Smooth muscle cell (in vitro differentiated cells): Measurements from ENCODE around the gene FMN1. TPM values are rescaled to one million over a fixed set of nuclear protein-coding genes. Genes with fewer than 3 reads are reported as not detected.

ENCODE experiments used
- DNase-seq: peaks from one replicate; lab custom pipeline; 2025; ENCODE audit not compliant: unreplicated experiment; lab: John Stamatoyannopoulos, UW
- H2AFZ ChIP-seq: fragments of 200-600 bp; sonication (generic); 2 replicates; pipeline ENCODE4 v1.6.0; 2016; ENCODE audit warnings: antibody characterized with exemption, low read depth, mild to moderate bottlenecking
- H3F3A ChIP-seq: fragments of 200-600 bp; sonication (generic); 2 replicates; pipeline ENCODE4 v1.6.0; 2017; ENCODE audit warnings: antibody characterized with exemption, low read depth
- H3K27ac ChIP-seq: fragments of 200-600 bp; sonication (generic); 2 replicates; pipeline ENCODE4 v1.5.1; 2016; ENCODE audit warnings: low read depth, mild to moderate bottlenecking
- H3K27me3 ChIP-seq: fragments of 200-600 bp; sonication (generic); 2 replicates; pipeline ENCODE4 v1.6.1; 2016; ENCODE audit warnings: low read depth, mild to moderate bottlenecking
- H3K36me3 ChIP-seq: fragments of 200-600 bp; sonication (generic); 2 replicates; pipeline ENCODE4 v1.5.1; 2016; ENCODE audit warnings: low read depth
- H3K4me1 ChIP-seq: fragments of 200-600 bp; sonication (generic); 2 replicates; pipeline ENCODE4 v1.5.1; 2016; ENCODE audit warnings: low read depth
- H3K4me2 ChIP-seq: fragments of 200-600 bp; sonication (generic); 2 replicates; pipeline ENCODE4 v1.6.0; 2016; ENCODE audit warnings: mild to moderate bottlenecking
- H3K4me3 ChIP-seq: fragments of 200-600 bp; sonication (generic); 2 replicates; pipeline ENCODE4 v1.5.1; 2016; ENCODE audit warnings: mild to moderate bottlenecking
- H3K79me2 ChIP-seq: fragments of 200-600 bp; sonication (generic); 2 replicates; pipeline ENCODE4 v1.6.0; 2016; ENCODE audit warnings: low read depth, mild to moderate bottlenecking
- H3K9ac ChIP-seq: fragments of 200-600 bp; sonication (generic); 2 replicates; pipeline ENCODE4 v1.6.0; 2016; ENCODE audit warnings: low read depth
- H3K9me3 ChIP-seq: fragments of 200-600 bp; sonication (generic); replicated peaks from 2 replicates; pipeline ENCODE4 v1.5.1; 2016; ENCODE audit warnings: low read depth
- H4K20me1 ChIP-seq: fragments of 200-600 bp; sonication (generic); 2 replicates; pipeline ENCODE4 v1.6.0; 2016; ENCODE audit warnings: low read depth
- WGBS: methylation state at CpG from one replicate; pipeline ENCODE4 v1.1.7; 2016; ENCODE audit warnings: low lambda C conversion rate; 5-methylcytosine and 5-hydroxymethylcytosine counted together
- polyA plus RNA-seq: library from polyadenylated mRNA; unstranded; fragments of >200 nt; fragmentation: Nextera tagmentation; extraction: Ambion mirVana; gene quantifications from 2 replicates; pipeline ENCODE4 v1.2.1, GENCODE V29; 2016
- total RNA-seq: library from RNA; depleted of rRNA; stranded (reverse); fragments of >200 nt; gene quantifications from 2 replicates; pipeline ENCODE4 v1.2.3, GENCODE V29; 2014
- TF ChIP-seq, protein P1 (sequence below): fragments of 200-600 bp; sonication (generic); IDR thresholded peaks from 2 replicates; pipeline ENCODE4 v1.5.1; 2017; ENCODE audit warnings: borderline replicate concordance, mild to moderate bottlenecking, antibody characterized with exemption; ENCODE audit not compliant: insufficient read depth, poor library complexity, severe bottlenecking

FMN1 gene
- total and polyA plus RNA-seq, 2 experiments from 2014 or later, result 0.08 to 4.0 TPM

DNA sequence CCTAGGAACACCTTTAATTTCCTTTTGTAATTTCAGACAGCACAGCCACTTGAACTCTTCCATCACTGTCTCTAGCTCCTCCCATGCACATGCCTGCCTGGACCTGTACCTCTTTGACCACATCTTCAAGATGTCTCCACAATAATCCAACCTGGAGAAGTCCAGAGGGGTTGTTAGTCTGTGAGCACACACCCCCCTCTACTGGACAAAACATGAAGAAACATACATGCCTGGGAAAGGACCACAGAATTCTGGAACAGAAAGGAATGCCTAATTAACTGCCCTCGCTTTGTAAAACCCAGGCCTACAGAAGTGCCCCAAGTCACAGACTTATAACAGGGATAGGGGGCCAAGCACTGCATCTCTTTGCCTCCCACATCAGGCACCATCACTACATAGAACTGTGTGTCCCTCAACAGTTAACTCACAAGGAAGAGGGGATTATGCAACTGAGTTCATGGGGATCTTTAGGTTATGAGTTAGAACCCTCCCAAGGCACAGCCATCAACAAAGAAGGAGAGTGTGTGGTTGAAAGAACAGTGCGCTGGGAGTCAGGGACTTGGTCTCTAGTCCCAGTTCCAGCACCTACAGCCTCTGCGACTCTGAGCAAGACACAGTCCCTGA lies 61.7 kb downstream of the FMN1 start:
- Histone ChIP-seq H3K4me2 (no peak overlapping the region), H3K4me1 (no peaks in the 10 kb centered on the region), H3K9ac (no peak overlapping the region), H3K27ac (no peak overlapping the region), H3F3A (no peaks in the 10 kb centered on the region), H3K27me3 (peaks cover 60% of the 10 kb centered on the region), H3K9me3 (no peaks in the 10 kb centered on the region), H4K20me1 (no peaks in the 10 kb centered on the region), H2AFZ (no peak overlapping the region), H3K36me3 (no peaks in the 10 kb centered on the region), H3K4me3 (no peak overlapping the region), H3K79me2 (no peaks in the 10 kb centered on the region)
- DNase-seq, result no peak
- WGBS, result 75% methylated on average over 3 of the region's 3 CpGs
- TF ChIP-seq, protein P1, sequence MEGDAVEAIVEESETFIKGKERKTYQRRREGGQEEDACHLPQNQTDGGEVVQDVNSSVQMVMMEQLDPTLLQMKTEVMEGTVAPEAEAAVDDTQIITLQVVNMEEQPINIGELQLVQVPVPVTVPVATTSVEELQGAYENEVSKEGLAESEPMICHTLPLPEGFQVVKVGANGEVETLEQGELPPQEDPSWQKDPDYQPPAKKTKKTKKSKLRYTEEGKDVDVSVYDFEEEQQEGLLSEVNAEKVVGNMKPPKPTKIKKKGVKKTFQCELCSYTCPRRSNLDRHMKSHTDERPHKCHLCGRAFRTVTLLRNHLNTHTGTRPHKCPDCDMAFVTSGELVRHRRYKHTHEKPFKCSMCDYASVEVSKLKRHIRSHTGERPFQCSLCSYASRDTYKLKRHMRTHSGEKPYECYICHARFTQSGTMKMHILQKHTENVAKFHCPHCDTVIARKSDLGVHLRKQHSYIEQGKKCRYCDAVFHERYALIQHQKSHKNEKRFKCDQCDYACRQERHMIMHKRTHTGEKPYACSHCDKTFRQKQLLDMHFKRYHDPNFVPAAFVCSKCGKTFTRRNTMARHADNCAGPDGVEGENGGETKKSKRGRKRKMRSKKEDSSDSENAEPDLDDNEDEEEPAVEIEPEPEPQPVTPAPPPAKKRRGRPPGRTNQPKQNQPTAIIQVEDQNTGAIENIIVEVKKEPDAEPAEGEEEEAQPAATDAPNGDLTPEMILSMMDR, result peak; percentile 71

DNA sequence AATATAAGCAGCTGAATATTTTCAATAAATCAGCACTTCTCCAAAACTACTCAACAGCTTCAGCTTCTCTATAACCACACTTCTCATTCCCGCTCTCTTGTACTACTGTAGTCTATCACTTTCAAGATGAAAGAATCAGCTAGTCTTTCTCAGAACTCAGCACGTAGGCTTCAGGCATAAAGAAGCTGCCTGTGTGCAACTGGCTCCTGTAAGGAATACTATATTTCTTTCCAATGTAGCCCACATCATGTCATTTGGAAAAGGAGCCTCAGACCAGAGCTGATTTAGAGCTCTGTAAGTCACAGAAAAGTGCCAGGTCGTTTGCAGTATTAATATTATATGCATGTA lies 62.3 kb downstream of the FMN1 start:
- H3K27me3 ChIP-seq, result peaks cover 61% of the 10 kb centered on the region
- no peaks in the 10 kb centered on the region for H3K4me1 ChIP-seq
- no peaks in the 10 kb centered on the region for H3K9me3 ChIP-seq
- H3K27ac ChIP-seq, result no peak overlapping the region
- no peaks in the 10 kb centered on the region for H3K79me2 ChIP-seq
- no peak overlapping the region for H2AFZ ChIP-seq
- no peak for DNase-seq
- peaks cover 5% of the 10 kb centered on the region for H3F3A ChIP-seq
- no peak overlapping the region for H3K4me2 ChIP-seq
- no peaks in the 10 kb centered on the region for H3K36me3 ChIP-seq
- no peak overlapping the region for H3K9ac ChIP-seq
- H3K4me3 ChIP-seq, result no peak overlapping the region
- 72% methylated on average over 3 of the region's 3 CpGs for WGBS
- H4K20me1 ChIP-seq, result no peaks in the 10 kb centered on the region
- TF ChIP-seq, protein P1, result no peak

DNA sequence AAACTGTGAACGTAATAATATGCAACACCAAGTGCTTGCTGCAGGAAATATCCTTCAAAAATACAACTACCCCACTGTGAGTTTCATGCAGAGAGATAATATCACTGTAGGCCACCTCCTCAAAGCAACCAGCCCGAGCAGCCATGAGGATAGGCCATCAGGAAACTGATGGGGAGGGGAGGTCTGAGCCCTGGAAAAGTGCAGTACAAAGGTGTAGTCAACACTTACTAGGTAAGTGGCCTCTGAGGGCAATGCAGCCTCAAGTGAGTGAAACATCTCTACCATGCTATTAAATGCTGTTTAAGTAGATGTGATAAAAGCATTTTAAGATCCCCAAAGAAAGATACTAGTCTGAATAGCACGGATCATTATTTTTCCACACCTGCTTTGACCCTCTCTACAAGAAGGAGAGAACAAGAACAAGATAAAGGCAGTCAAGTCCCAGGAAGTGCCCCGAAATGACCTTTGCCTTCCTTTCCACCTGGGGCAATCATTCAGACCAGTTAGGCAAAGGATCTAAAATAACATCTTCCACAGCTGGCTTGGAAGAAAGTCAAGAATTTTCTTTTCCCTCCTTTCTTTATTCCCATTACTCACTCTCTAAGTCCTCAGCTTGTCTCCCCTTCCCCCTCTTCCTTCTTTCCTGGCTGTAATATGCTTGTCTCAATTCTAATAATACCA lies 62.8 kb downstream of the FMN1 start:
- DNase-seq, result no peak
- Histone ChIP-seq H2AFZ (no peak overlapping the region), H4K20me1 (no peaks in the 10 kb centered on the region), H3K27me3 (peaks cover 58% of the 10 kb centered on the region), H3K9ac (no peak overlapping the region), H3K79me2 (no peaks in the 10 kb centered on the region), H3F3A (peaks cover 10% of the 10 kb centered on the region), H3K4me1 (peaks cover 3% of the 10 kb centered on the region), H3K4me3 (no peak overlapping the region), H3K36me3 (no peaks in the 10 kb centered on the region), H3K9me3 (no peaks in the 10 kb centered on the region), H3K27ac (no peak overlapping the region), H3K4me2 (no peak overlapping the region)
- TF ChIP-seq, protein P1, result no peak
- WGBS, result 79% methylated on average over 4 of the region's 4 CpGs
